C4-2B (cell line): Measurements from ENCODE around the gene NDUFB5.

Experiments
- H3K27ac ChIP-seq: fragments of 450-650 bp; 2 replicates; pipeline ENCODE4 v1.5.1; 2017
- ZFX ChIP-seq: fragments of 450-650 bp; IDR thresholded peaks from 2 replicates; pipeline ENCODE4 v1.6.1; 2017
- TF ChIP-seq, protein P1 (sequence below): fragments of 450-650 bp; conservative IDR thresholded peaks from 2 replicates; pipeline ENCODE4 v1.5.1; 2017; ENCODE audit warnings: mild to moderate bottlenecking

NDUFB5 gene

DNA sequence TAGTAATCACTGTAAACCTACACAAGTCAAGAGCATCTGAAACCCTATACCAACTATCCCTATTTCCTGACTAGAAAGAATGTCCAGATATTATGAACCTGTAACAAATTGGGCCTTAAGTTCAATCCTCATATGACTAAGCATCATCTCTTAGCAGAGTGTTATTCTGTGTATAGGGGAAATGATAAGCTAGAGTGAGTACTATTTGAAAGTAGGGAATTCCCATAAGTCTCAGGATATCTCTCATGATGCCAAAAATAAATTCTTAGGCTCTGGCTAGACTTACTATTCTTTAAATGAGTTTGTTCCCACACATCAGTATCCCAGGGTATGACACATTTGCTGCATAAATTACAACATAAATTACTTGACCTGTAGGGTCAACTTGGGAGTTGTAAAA lies 15.5 kb upstream of the NDUFB5 start:
- no peak for TF ChIP-seq ZFX
- TF ChIP-seq, protein P1, sequence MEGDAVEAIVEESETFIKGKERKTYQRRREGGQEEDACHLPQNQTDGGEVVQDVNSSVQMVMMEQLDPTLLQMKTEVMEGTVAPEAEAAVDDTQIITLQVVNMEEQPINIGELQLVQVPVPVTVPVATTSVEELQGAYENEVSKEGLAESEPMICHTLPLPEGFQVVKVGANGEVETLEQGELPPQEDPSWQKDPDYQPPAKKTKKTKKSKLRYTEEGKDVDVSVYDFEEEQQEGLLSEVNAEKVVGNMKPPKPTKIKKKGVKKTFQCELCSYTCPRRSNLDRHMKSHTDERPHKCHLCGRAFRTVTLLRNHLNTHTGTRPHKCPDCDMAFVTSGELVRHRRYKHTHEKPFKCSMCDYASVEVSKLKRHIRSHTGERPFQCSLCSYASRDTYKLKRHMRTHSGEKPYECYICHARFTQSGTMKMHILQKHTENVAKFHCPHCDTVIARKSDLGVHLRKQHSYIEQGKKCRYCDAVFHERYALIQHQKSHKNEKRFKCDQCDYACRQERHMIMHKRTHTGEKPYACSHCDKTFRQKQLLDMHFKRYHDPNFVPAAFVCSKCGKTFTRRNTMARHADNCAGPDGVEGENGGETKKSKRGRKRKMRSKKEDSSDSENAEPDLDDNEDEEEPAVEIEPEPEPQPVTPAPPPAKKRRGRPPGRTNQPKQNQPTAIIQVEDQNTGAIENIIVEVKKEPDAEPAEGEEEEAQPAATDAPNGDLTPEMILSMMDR: no peak
- H3K27ac ChIP-seq: no peak overlapping the region

DNA sequence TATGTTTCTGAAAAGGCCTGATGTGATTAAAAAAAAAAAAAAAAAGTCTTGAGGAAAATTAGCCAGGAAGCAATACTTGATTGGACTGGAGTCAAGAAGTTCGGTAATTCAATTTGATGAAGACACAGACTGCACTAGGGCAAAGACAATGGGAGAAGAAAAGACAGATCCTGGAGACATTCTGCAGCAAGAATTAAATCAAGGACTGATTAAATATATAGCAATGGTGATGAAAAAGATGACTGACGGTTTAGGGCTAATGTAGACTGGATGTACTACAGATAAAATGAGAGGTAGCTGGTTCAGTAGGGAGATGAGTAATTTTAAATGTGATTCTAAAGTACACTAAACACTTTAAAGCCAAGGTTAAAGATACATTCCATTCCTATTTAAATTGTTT lies 13.9 kb upstream of the NDUFB5 start:
- no peak overlapping the region for H3K27ac ChIP-seq
- TF ChIP-seq, protein P1: no peak
- no peak for TF ChIP-seq ZFX

DNA sequence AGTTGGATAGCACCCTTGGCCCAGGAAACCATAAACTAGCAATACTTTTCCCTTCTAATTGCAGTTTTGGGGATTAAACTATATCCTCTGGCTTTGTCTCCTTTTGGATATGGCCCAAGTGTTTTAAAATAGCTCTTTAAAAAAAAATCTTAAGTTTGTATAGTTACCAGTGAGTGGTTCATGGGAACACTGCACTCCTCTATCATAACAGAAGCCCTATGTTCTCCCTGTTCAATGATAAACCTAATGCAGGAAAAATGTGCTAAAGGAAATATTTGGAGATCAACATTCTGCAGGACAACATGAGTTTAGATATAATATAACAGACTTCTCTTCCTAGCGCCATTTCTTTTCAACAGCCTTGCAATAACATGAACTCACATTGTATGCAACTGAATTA lies 13.3 kb upstream of the NDUFB5 start:
- TF ChIP-seq ZFX: no peak
- TF ChIP-seq, protein P1: no peak
- no peak overlapping the region for H3K27ac ChIP-seq

DNA sequence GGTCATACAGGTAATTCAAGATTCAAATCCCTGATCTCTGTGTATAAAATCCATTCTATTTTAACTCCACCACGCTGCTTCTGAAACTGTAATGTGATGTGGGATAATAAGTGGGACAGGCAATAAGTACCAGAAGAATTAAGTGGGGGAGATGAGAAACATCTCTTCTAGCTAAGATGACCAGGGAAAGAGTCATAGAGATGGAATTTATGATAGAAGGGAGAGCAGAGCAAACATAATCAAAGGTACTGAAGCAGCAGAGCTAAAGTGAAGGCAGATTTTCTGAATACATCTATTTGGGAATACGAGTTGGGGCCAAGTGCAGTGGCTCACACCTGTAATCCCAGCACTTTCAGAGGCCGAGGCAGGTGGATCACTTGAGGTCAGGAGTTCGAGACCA lies 5.1 kb upstream of the NDUFB5 start:
- H3K27ac ChIP-seq: no peak overlapping the region

DNA sequence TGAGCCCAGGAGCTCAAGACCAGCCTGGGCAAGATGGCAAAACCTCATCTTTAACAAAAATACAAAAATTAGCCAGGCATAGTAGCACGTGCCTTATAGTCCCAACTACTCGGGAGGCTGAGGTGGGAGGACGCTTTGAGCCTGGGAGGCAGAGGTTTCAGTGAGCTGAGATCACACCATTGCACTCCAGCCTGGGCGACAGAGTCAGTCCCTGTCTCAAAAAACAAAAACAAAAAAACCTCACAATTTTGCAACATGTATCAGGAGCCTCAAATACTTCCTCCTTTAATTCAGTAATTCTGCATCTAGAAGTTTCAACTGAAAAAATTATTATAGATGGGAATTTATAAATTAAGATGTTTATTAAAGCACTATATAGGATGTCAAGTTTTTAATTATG lies 1.3 kb upstream of the NDUFB5 start:
- TF ChIP-seq, protein P1: no peak
- TF ChIP-seq ZFX: no peak
- peak overlapping the region; percentile 8; the same call in 1 of the 2 replicates for H3K27ac ChIP-seq

More for the DNA sequence above, 5.1 kb upstream of the NDUFB5 start:
- TF ChIP-seq, protein P1: no peak
- no peak for TF ChIP-seq ZFX

DNA sequence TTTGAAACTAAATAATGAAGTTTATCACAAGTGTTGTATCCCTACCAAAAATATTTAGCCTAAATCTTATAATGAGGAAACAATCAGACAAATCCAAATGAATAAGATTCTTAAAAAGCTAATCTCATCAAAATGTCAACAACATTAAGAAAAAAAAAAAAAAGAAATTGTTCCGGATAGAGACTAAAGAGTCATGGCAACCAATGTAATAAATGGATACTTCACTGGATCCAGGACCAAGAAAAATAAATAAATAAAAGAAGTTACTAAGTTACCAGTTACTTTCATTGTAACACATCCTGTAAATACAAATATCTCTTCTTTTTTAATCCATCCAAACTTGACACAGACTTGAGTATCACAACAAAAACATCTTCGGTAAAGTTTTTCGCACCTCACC lies 763 bp upstream of the NDUFB5 start:
- H3K27ac ChIP-seq: peak overlapping the region; percentile 93

DNA sequence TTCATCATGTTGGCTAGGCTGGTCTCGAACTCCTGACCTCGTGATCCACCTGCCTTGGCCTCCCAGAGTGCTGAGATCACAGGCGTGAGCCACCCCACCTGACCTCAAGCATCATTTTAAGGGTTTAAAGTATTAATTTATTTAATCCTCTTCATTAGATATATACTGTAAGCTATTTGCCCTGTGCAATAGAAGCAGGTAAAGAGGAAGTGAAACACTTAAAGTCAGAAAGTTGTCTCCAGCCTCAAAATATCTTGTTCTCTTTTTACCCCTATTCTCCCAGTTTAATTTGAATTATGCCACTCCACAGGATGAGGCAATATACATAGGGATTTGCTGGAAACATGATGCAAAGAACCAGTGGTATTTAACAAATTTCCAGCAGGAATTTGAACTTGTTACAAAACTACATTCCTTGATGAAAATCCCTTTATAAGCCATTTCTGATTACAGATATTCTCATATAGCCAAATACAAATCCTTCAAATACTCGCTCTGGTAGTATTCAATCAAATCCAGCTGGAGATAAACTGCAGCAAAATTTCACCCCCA lies 2.0 kb downstream of the NDUFB5 start:
- TF ChIP-seq, protein P1: no peak
- no peak for TF ChIP-seq ZFX
- H3K27ac ChIP-seq: no peak overlapping the region

More for the DNA sequence above, 763 bp upstream of the NDUFB5 start:
- no peak for TF ChIP-seq ZFX
- TF ChIP-seq, protein P1: no peak
